HEK293 (cell line): Measurements from ENCODE around the gene GYS2.

Experiments used
- CTCF ChIA-PET: fragments of 350-600 bp; formaldehyde crosslinking; extraction: SDS; loops from one replicate; lab custom pipeline; 2021; ENCODE audit warnings: antibody characterized with exemption; lab: Yijun Ruan, JAX
- POLR2A ChIA-PET: fragments of 300-600 bp; formaldehyde crosslinking; extraction: SDS; loops from one replicate; lab custom pipeline; 2020; ENCODE audit warnings: antibody characterized with exemption, inconsistent platforms; lab: Yijun Ruan, JAX
- H3K27ac ChIP-seq: fragments of 200-500 bp; sonication (Bioruptor generic); 2 replicates; pipeline ENCODE4 v1.5.1; 2014; ENCODE audit warnings: low read depth, low read length, control low read depth, inconsistent platforms; ENCODE audit errors: extremely low read depth
- H3K36me3 ChIP-seq, 2 experiments: fragments of 200-500 bp in 1 of 2; sonication (Bioruptor generic) in 1 of 2; 1 replicate in 1 of 2; 2 replicates in 1 of 2; pipeline ENCODE4 v1.5.1; 2014 to 2017; ENCODE audit warnings: inconsistent platforms in 2 of 2, low read length in 2 of 2; ENCODE audit not compliant: control insufficient read depth in 2 of 2, insufficient read depth in 1 of 2
- H3K4me1 ChIP-seq: fragments of 200-500 bp; sonication (Bioruptor generic); 2 replicates; pipeline ENCODE4 v1.5.1; 2014; ENCODE audit warnings: mild to moderate bottlenecking, low read length, inconsistent platforms; ENCODE audit not compliant: control insufficient read depth, insufficient read depth
- H3K4me3 ChIP-seq: 2 replicates; pipeline ENCODE4 v1.5.1; 2011; ENCODE audit warnings: low read depth, mild to moderate bottlenecking, control low read depth, low read length, moderate library complexity
- H3K9me3 ChIP-seq: fragments of 200-500 bp; sonication (Bioruptor generic); 2 replicates; pipeline ENCODE4 v1.5.1; 2014; ENCODE audit warnings: low read depth, low read length, inconsistent platforms; ENCODE audit not compliant: control insufficient read depth, insufficient read depth
- ELK4 ChIP-seq: IDR thresholded peaks from 2 replicates; pipeline ENCODE4 v1.6.1; 2011; ENCODE audit warnings: mild to moderate bottlenecking, low read depth, low read length, borderline replicate concordance
- KLF8 ChIP-seq: fragments of 450-650 bp; formaldehyde crosslinking; IDR thresholded peaks from 2 replicates; pipeline ENCODE4 v1.5.1; 2016; ENCODE audit warnings: missing biosample characterization, missing genetic modification characterization
- PRDM1 ChIP-seq: fragments of 450-650 bp; formaldehyde crosslinking; IDR thresholded peaks from 2 replicates; pipeline ENCODE4; 2016; ENCODE audit warnings: missing biosample characterization, missing genetic modification characterization
- PRDM6 ChIP-seq: fragments of 450-650 bp; formaldehyde crosslinking; IDR thresholded peaks from 2 replicates; pipeline ENCODE4 v1.5.1; 2017; ENCODE audit warnings: missing biosample characterization, missing genetic modification characterization
- SETDB1 ChIP-seq: IDR thresholded peaks from one replicate; pipeline ENCODE4 v1.6.1; 2017; ENCODE audit warnings: mild to moderate bottlenecking, low read length, moderate library complexity, mixed read lengths; ENCODE audit not compliant: insufficient read length
- WT1 ChIP-seq: fragments of 450-650 bp; formaldehyde crosslinking; IDR thresholded peaks from 2 replicates; pipeline ENCODE4 v1.5.1; 2016; ENCODE audit warnings: missing biosample characterization, missing genetic modification characterization
- ZBTB48 ChIP-seq: fragments of 450-650 bp; formaldehyde crosslinking; IDR thresholded peaks from 2 replicates; pipeline ENCODE4 v1.5.1; 2016; ENCODE audit warnings: missing biosample characterization, missing genetic modification characterization
- ZNF132 ChIP-seq: fragments of 450-650 bp; formaldehyde crosslinking; IDR thresholded peaks from 2 replicates; pipeline ENCODE4 v1.5.1; 2017; ENCODE audit warnings: missing biosample characterization, missing genetic modification characterization, borderline replicate concordance
- ZNF146 ChIP-seq: fragments of 450-650 bp; formaldehyde crosslinking; IDR thresholded peaks from 2 replicates; pipeline ENCODE4 v1.5.1; 2016; ENCODE audit warnings: missing biosample characterization, missing genetic modification characterization
- ZNF155 ChIP-seq: fragments of 450-650 bp; formaldehyde crosslinking; IDR thresholded peaks from 2 replicates; pipeline ENCODE4 v1.5.1; 2016; ENCODE audit warnings: missing biosample characterization, missing genetic modification characterization
- ZNF324 ChIP-seq: fragments of 450-650 bp; formaldehyde crosslinking; IDR thresholded peaks from 2 replicates; pipeline ENCODE4 v1.5.1; 2016; ENCODE audit warnings: missing biosample characterization, missing genetic modification characterization
- ZNF350 ChIP-seq: fragments of 450-650 bp; formaldehyde crosslinking; IDR thresholded peaks from 2 replicates; pipeline ENCODE4 v1.5.0; 2017; ENCODE audit warnings: missing biosample characterization, mild to moderate bottlenecking, missing genetic modification characterization
- ZNF416 ChIP-seq: fragments of 450-650 bp; formaldehyde crosslinking; IDR thresholded peaks from 2 replicates; pipeline ENCODE4 v1.5.1; 2016; ENCODE audit warnings: missing biosample characterization, missing genetic modification characterization
- ZNF426 ChIP-seq: fragments of 450-650 bp; formaldehyde crosslinking; IDR thresholded peaks from 2 replicates; pipeline ENCODE4 v1.5.1; 2017; ENCODE audit warnings: missing biosample characterization, missing genetic modification characterization, mild to moderate bottlenecking, inconsistent platforms, moderate library complexity
- ZNF433 ChIP-seq: fragments of 450-650 bp; formaldehyde crosslinking; IDR thresholded peaks from 2 replicates; pipeline ENCODE4 v1.5.1; 2016; ENCODE audit warnings: missing biosample characterization, missing genetic modification characterization, low read depth
- ZNF549 ChIP-seq: fragments of 450-650 bp; IDR thresholded peaks from 2 replicates; pipeline ENCODE4 v1.5.1; 2018; ENCODE audit warnings: missing biosample characterization, missing genetic modification characterization, mild to moderate bottlenecking, inconsistent platforms, moderate library complexity
- ZNF558 ChIP-seq: fragments of 450-650 bp; formaldehyde crosslinking; IDR thresholded peaks from 2 replicates; pipeline ENCODE4 v1.5.1; 2016; ENCODE audit warnings: missing biosample characterization, missing genetic modification characterization
- ZNF621 ChIP-seq: fragments of 450-650 bp; formaldehyde crosslinking; IDR thresholded peaks from 2 replicates; pipeline ENCODE4 v1.5.1; 2017; ENCODE audit warnings: missing biosample characterization, missing genetic modification characterization
- ZNF664 ChIP-seq: fragments of 450-650 bp; formaldehyde crosslinking; IDR thresholded peaks from 2 replicates; pipeline ENCODE4 v1.5.1; 2016; ENCODE audit warnings: missing biosample characterization, missing genetic modification characterization
- ZNF707 ChIP-seq: fragments of 450-650 bp; formaldehyde crosslinking; IDR thresholded peaks from 2 replicates; pipeline ENCODE4 v1.5.1; 2016; ENCODE audit warnings: missing biosample characterization, missing genetic modification characterization
- ZNF777 ChIP-seq: fragments of 450-650 bp; formaldehyde crosslinking; IDR thresholded peaks from 2 replicates; pipeline ENCODE4 v1.5.1; 2017; ENCODE audit warnings: missing biosample characterization, missing genetic modification characterization, borderline replicate concordance

The GYS2 gene

GRCh38 chr12:21642707-21643389, 38.2 kb upstream of the GYS2 start:
- CTCF ChIA-PET, result interaction anchor here (1.8 kb wide), 1 partner anchor 38 kb away, joined by 5 read pairs; no protein-coding TSS in a partner anchor
- no peaks in the 10 kb centered on the region for H3K4me1 ChIP-seq
- H3K27ac ChIP-seq, result no peak overlapping the region
- POLR2A ChIA-PET, result interaction anchor here (1.3 kb wide), 1 partner anchor 15 kb away, joined by 5 read pairs; the partner anchor contains the start of gene LDHB
- H3K36me3 ChIP-seq, result peaks cover 74 to 94% of the 10 kb centered on the region in 2 experiments
- H3K4me3 ChIP-seq, result no peak overlapping the region
- H3K9me3 ChIP-seq, result no peaks in the 10 kb centered on the region
- no peak for TF ChIP-seq WT1
- TF ChIP-seq ZNF146 (tag by site-specific recombination), result no peak
- 0 out of 2 replicates have a peak, but pooled peaks have one; percentile 9 for TF ChIP-seq PRDM1 (tag by site-specific recombination)
- TF ChIP-seq ZNF416, result no peak
- no peak for TF ChIP-seq KLF8 (tag by site-specific recombination)
- TF ChIP-seq ZBTB48, result no peak
- no peak for TF ChIP-seq ZNF707 (tag by site-specific recombination)
- TF ChIP-seq ZNF350 (tag by site-specific recombination), result no peak
- TF ChIP-seq, all 188 proteins: peak for 1

DNA sequence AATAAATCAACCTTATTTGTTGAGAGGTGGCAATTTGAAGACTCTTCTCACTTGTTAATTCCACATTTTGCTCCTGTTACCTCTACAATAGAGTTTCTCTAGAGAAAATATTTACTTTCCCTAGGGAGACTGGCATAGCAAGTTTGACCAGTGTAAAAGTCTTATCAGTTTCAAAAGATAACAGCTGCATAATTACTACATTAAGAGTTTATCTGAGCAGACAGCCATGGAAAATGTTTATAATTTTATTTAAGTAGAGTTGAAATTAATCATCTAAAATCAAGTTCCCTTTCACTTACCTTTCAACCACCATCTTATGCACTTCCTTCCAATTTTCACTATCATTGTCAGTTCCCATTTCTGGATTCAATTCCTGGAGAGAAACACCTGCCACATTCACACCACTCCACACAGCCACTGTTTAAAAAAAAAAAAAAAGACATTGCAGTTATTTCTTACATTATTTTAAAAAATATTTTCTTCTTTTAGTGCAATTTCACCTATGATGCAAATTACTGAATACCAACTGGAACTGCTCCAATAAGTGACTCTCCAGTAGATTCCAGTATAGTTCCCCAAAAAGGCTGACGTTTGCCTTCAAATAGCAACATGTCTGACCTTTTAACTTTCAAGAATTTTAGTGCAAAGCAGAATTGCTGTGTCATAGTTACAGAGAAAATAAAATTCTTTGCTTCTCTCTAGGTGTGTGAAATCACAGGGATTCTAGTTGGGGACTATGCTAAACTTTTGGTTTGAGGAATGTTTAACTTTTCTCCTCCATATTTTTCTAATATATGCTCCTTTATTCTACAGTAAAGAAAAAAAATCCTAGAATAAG, 33.6 kb upstream of the GYS2 start:
- H3K4me3 ChIP-seq, result no peak overlapping the region
- CTCF ChIA-PET, result no interaction called here
- 0 out of 2 replicates have a peak, but pooled peaks have one; percentile 10 for TF ChIP-seq PRDM6 (tag by site-specific recombination)
- no peak for TF ChIP-seq ZNF132 (tag by site-specific recombination)
- TF ChIP-seq ZNF549 (tag by site-specific recombination), result no peak
- peak; percentile 76; the same call in 1 of the 2 replicates for TF ChIP-seq PRDM1 (tag by site-specific recombination)
- TF ChIP-seq, all 188 proteins: peak for 2
- POLR2A ChIA-PET, result no interaction called here
- Histone ChIP-seq H3K27ac (no peak overlapping the region), H3K9me3 (no peaks in the 10 kb centered on the region), H3K4me1 (no peaks in the 10 kb centered on the region), H3K36me3 (peaks cover 72 to 89% of the 10 kb centered on the region in 2 experiments)

DNA sequence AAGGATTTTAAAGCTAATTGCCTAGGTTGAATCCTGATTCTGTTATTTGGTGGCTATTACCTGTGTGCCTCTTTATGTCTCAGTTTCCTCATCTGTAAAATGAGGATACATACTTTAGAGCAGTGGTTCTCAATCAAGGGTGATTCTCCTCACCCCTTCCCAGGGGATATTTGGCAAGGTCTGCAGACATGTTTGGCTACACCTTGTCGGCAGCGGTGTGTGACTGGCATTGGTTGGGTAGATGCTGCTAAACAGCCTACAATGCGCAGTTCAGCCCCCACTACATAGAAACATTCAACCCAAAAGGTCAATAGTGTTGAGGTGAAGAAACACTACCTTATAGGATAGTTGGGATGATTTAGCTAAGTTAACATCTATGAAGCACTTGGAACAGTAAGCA, 29.6 kb upstream of the GYS2 start:
- no peaks in the 10 kb centered on the region for H3K9me3 ChIP-seq
- ChIA-PET CTCF (no interaction called here), POLR2A (interaction anchor here (0.8 to 1.0 kb wide), 2 partner anchors 18 to 46 kb away, joined by 3 read pairs; no protein-coding TSS in a partner anchor)
- peaks cover 38 to 59% of the 10 kb centered on the region in 2 experiments for H3K36me3 ChIP-seq
- no peak overlapping the region for H3K27ac ChIP-seq
- TF ChIP-seq ZNF324 (no peak), ZNF433 (tag by site-specific recombination) (no peak), SETDB1 (no peak), ZNF558 (tag by site-specific recombination) (no peak), ZNF664 (tag by site-specific recombination) (no peak), ZNF621 (tag by site-specific recombination) (no peak), ELK4 (no peak), ZNF426 (tag by site-specific recombination) (no peak), ZNF777 (tag by site-specific recombination) (no peak), ZNF155 (tag by site-specific recombination) (no peak)
- no peaks in the 10 kb centered on the region for H3K4me1 ChIP-seq
- no peak overlapping the region for H3K4me3 ChIP-seq
